Loucy (cell line): ENCODE data around the gene BPIFB1.

Source experiments
- CTCF ChIP-seq: fragments of 200-600 bp; sonication (generic); conservative IDR thresholded peaks from 2 replicates; pipeline ENCODE4 v1.5.1; 2014; ENCODE audit warnings: mild to moderate bottlenecking, antibody characterized with exemption, low read length
- EZH2phosphoT487 ChIP-seq: fragments of 200-600 bp; IDR thresholded peaks from 2 replicates; pipeline ENCODE4 v1.6.1; 2018; ENCODE audit warnings: antibody characterized with exemption, mild to moderate bottlenecking, moderate library complexity, borderline replicate concordance

GRCh38 chr20:33242319-33243100 lies 40.5 kb upstream of the BPIFB1 start:
- TF ChIP-seq CTCF: no peak
- no peak for TF ChIP-seq EZH2phosphoT487
